MM.1S (cell line): ENCODE data around the gene ABCC8.

ENCODE experiments used
- DNase-seq: peaks from one replicate; pipeline ENCODE4 v3.0.0-alpha.2; 2015
- H2AFZ ChIP-seq: fragments of 300-600 bp; sonication (generic); 2 replicates; pipeline ENCODE4 v1.6.0; 2016; ENCODE audit warnings: antibody characterized with exemption, low read length
- H3F3A ChIP-seq: fragments of 300-600 bp; sonication (generic); 2 replicates; pipeline ENCODE4 v1.6.1; 2016; ENCODE audit warnings: mild to moderate bottlenecking, antibody characterized with exemption, low read length, moderate library complexity, mixed read lengths; ENCODE audit not compliant: insufficient read depth
- H3K27ac ChIP-seq: fragments of 300-600 bp; sonication (generic); 2 replicates; pipeline ENCODE4 v1.5.1; 2016; ENCODE audit warnings: mild to moderate bottlenecking, low read length
- H3K27me3 ChIP-seq: fragments of 300-600 bp; sonication (generic); replicated peaks from 2 replicates; pipeline ENCODE4 v1.6.0; 2016; ENCODE audit warnings: low read length; ENCODE audit not compliant: insufficient read depth
- H3K36me3 ChIP-seq: fragments of 300-600 bp; sonication (generic); replicated peaks from 2 replicates; pipeline ENCODE4 v1.6.1; 2016; ENCODE audit warnings: mild to moderate bottlenecking, low read length, mixed read lengths; ENCODE audit not compliant: insufficient read depth
- H3K4me1 ChIP-seq: fragments of 300-600 bp; sonication (generic); 2 replicates; pipeline ENCODE4 v1.6.1; 2016; ENCODE audit warnings: low read length, mixed read lengths
- H3K4me2 ChIP-seq: fragments of 300-600 bp; sonication (generic); 2 replicates; pipeline ENCODE4 v1.6.0; 2016; ENCODE audit warnings: low read depth, low read length
- H3K4me3 ChIP-seq: fragments of 300-600 bp; sonication (generic); 2 replicates; pipeline ENCODE4 v1.5.1; 2016; ENCODE audit warnings: low read length, mixed read lengths
- H3K79me2 ChIP-seq: fragments of 300-600 bp; sonication (generic); 2 replicates; pipeline ENCODE4 v1.6.1; 2016; ENCODE audit warnings: mixed run types, low read length, mixed read lengths
- H3K9ac ChIP-seq: fragments of 300-600 bp; sonication (generic); 2 replicates; pipeline ENCODE4 v1.6.1; 2016; ENCODE audit warnings: low read length, mixed read lengths
- H3K9me2 ChIP-seq: fragments of 300-600 bp; sonication (generic); replicated peaks from 2 replicates; pipeline ENCODE4 v1.6.1; 2016; ENCODE audit warnings: mild to moderate bottlenecking, low read length, mixed read lengths; ENCODE audit not compliant: insufficient read depth
- H3K9me3 ChIP-seq: fragments of 300-600 bp; sonication (generic); replicated peaks from 2 replicates; pipeline ENCODE4 v1.6.1; 2016; ENCODE audit warnings: mild to moderate bottlenecking, low read length, mixed read lengths; ENCODE audit not compliant: insufficient read depth
- H4K20me1 ChIP-seq: fragments of 300-600 bp; sonication (generic); 2 replicates; pipeline ENCODE4 v1.6.1; 2016; ENCODE audit warnings: mild to moderate bottlenecking, low read length, moderate library complexity, mixed read lengths; ENCODE audit not compliant: insufficient read depth
- EZH2 ChIP-seq: fragments of 300-600 bp; sonication (generic); optimal IDR thresholded peaks from 2 replicates; pipeline ENCODE3; 2017; ENCODE audit warnings: low read depth, mild to moderate bottlenecking, antibody characterized with exemption, low read length, mixed read lengths
- EZH2phosphoT487 ChIP-seq: fragments of 300-600 bp; sonication (generic); IDR thresholded peaks from 2 replicates; pipeline ENCODE4 v1.6.1; 2018; ENCODE audit warnings: antibody characterized with exemption, low read length
- TF ChIP-seq, protein P1 (sequence below): fragments of 300-600 bp; sonication (generic); IDR thresholded peaks from 2 replicates; pipeline ENCODE4 v1.5.1; 2016; ENCODE audit warnings: antibody characterized with exemption, low read length, mixed read lengths

Gene ABCC8

DNA sequence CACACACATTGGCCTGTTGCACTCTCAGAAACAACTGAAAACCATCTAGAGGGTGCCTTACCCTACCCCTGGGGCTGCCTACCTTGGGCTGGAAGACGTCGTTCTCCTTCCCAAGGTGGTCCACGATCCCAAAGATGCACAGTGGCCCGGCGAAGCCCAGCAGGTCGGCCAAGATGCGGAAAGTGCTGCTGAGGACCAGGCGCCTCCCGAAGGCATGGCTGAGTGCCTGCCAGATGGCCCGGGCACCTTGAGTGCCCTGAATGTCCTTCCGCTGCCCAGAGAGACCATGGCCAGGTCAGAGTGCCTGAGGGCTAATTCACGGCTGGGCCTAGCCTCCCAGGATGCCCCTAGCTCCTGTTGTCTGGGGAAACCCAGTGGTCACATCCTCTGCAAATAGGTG is 16.2 kb downstream of the ABCC8 start:
- H3K4me3 ChIP-seq = no peak overlapping the region
- no peaks in the 10 kb centered on the region for H3F3A ChIP-seq
- no peaks in the 10 kb centered on the region for H3K9me2 ChIP-seq
- H3K36me3 ChIP-seq = no peaks in the 10 kb centered on the region
- H3K27ac ChIP-seq = no peak overlapping the region
- no peaks in the 10 kb centered on the region for H3K4me1 ChIP-seq
- H3K9ac ChIP-seq = no peak overlapping the region
- DNase-seq = no peak
- no peak overlapping the region for H2AFZ ChIP-seq
- H3K4me2 ChIP-seq = no peak overlapping the region
- no peaks in the 10 kb centered on the region for H3K79me2 ChIP-seq
- TF ChIP-seq EZH2 (no peak), EZH2phosphoT487 (no peak)
- TF ChIP-seq, protein P1, sequence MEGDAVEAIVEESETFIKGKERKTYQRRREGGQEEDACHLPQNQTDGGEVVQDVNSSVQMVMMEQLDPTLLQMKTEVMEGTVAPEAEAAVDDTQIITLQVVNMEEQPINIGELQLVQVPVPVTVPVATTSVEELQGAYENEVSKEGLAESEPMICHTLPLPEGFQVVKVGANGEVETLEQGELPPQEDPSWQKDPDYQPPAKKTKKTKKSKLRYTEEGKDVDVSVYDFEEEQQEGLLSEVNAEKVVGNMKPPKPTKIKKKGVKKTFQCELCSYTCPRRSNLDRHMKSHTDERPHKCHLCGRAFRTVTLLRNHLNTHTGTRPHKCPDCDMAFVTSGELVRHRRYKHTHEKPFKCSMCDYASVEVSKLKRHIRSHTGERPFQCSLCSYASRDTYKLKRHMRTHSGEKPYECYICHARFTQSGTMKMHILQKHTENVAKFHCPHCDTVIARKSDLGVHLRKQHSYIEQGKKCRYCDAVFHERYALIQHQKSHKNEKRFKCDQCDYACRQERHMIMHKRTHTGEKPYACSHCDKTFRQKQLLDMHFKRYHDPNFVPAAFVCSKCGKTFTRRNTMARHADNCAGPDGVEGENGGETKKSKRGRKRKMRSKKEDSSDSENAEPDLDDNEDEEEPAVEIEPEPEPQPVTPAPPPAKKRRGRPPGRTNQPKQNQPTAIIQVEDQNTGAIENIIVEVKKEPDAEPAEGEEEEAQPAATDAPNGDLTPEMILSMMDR = no peak
- H3K9me3 ChIP-seq = no peaks in the 10 kb centered on the region
- no peaks in the 10 kb centered on the region for H3K27me3 ChIP-seq
- H4K20me1 ChIP-seq = no peaks in the 10 kb centered on the region

DNA sequence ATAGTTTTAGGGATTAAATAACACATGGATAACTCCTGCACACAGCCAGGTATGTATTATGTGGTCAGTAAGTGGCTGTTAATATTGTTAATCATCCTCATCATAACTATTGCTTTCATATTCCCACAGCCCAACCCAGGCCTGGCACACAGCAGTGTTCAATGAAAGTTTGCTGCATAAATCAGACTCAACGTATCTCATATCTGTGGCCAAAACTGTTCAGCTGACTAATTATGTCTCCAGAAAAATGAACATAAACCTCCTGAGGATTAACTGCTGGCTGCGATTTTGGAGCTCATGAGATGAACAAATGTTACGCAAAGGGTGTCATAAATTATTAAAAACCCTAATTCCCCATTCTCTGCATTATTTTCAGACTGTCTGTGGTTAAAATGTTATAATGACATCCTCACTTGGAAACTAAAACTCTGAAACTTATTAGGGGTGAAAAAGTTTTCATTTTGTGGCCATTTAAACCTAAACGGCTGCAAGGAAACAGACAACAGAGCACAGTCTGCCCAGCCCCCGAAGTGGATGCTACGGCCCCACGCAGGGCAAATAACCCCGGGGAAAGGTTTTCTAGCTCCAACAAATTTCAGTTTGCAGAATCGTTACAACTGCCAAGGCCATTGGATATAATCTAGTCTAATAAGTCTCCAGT is 17.3 kb downstream of the ABCC8 start:
- DNase-seq = no peak
- H3K4me3 ChIP-seq = no peak overlapping the region
- H2AFZ ChIP-seq = no peak overlapping the region
- no peaks in the 10 kb centered on the region for H3K27me3 ChIP-seq
- H3K9ac ChIP-seq = no peak overlapping the region
- no peak overlapping the region for H3K27ac ChIP-seq
- H3K4me1 ChIP-seq = no peaks in the 10 kb centered on the region
- no peaks in the 10 kb centered on the region for H3K36me3 ChIP-seq
- no peaks in the 10 kb centered on the region for H4K20me1 ChIP-seq
- H3F3A ChIP-seq = no peaks in the 10 kb centered on the region
- TF ChIP-seq EZH2 (no peak), EZH2phosphoT487 (no peak)
- TF ChIP-seq, protein P1 = no peak
- no peaks in the 10 kb centered on the region for H3K79me2 ChIP-seq
- no peaks in the 10 kb centered on the region for H3K9me2 ChIP-seq
- no peaks in the 10 kb centered on the region for H3K9me3 ChIP-seq
- H3K4me2 ChIP-seq = no peak overlapping the region

DNA sequence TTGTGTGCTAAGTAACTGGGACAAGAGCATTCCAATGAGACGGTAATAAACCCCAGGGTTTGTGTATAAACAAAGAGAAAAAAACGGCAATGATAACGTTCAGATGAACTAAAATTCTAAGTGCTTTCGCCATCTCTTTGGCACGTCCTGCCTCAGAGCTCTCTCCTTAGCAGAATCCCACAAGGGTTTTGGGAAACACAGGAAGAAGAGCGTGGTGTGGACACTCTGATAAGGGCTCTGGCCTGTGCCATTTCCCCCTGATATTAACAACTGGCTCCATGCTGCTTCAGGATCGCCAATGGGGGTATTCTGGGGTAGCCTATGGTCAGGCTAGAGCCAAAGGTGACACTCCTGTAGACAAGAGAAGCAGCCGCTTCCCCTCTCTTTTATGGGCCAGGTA is 18.4 kb downstream of the ABCC8 start:
- Histone ChIP-seq H3K4me3 (no peak overlapping the region), H3K9ac (no peak overlapping the region), H3K27me3 (no peaks in the 10 kb centered on the region), H3K79me2 (no peaks in the 10 kb centered on the region), H3K9me2 (no peaks in the 10 kb centered on the region), H3K9me3 (no peaks in the 10 kb centered on the region), H3K4me1 (no peaks in the 10 kb centered on the region), H3F3A (no peaks in the 10 kb centered on the region), H3K27ac (no peak overlapping the region), H4K20me1 (no peaks in the 10 kb centered on the region), H2AFZ (no peak overlapping the region), H3K4me2 (no peak overlapping the region), H3K36me3 (no peaks in the 10 kb centered on the region)
- TF ChIP-seq, protein P1 = no peak
- TF ChIP-seq EZH2 (no peak), EZH2phosphoT487 (no peak)
- no peak for DNase-seq
